Body of pancreas (tissue), 4 donors: ENCODE data around the gene GNB1. TPM values are rescaled to one million over a fixed set of nuclear protein-coding genes. Genes with fewer than 3 reads are reported as not detected.

ENCODE experiments used
- ATAC-seq: fragments of 150-250 bp; one replicate; pipeline ENCODE4 v1.9.1; 2016
- DNase-seq, 4 donors: peaks; one replicate each; pipeline ENCODE4 v3.0.0-alpha.2; 2019
- H3K27ac ChIP-seq, 4 donors: fragments of 200-600 bp; sonication (generic); 1 replicate in 3 of 4; 2 replicates in 1 of 4; pipeline versions ENCODE4 v1.5.1 to v1.6.1; 2016 to 2019; ENCODE audit warnings: mild to moderate bottlenecking in 1 of 4, mixed read lengths in 1 of 4, moderate library complexity in 1 of 4
- H3K27me3 ChIP-seq, 2 donors: fragments of 200-600 bp; sonication (generic); one replicate each; pipeline ENCODE4 v1.6.0; 2016; ENCODE audit warnings: mild to moderate bottlenecking in 1 of 2
- H3K36me3 ChIP-seq, 2 donors: fragments of 200-600 bp; sonication (generic); replicated peaks in 1 of 2; 2 replicates each; pipeline ENCODE4 v1.5.1; 2016; ENCODE audit warnings: low read depth in 2 of 2; ENCODE audit not compliant: insufficient read depth in 1 of 2
- H3K4me1 ChIP-seq: fragments of 200-600 bp; sonication (generic); one replicate; pipeline ENCODE4 v1.6.0; 2016
- H3K4me3 ChIP-seq, 2 donors: fragments of 200-600 bp; sonication (generic); 1 replicate in 1 of 2; 2 replicates in 1 of 2; pipeline ENCODE4 v1.5.1; 2016 to 2019
- H3K9me3 ChIP-seq, 3 donors: fragments of 200-600 bp; sonication (generic); 1 replicate in 2 of 3; 2 replicates in 1 of 3; pipeline ENCODE4 v1.5.1; 2016
- CTCF ChIP-seq, 7 experiments: fragments of 450-650 bp in 4 of 7; fragments of 200-600 bp in 3 of 7; sonication (generic) in 3 of 7; IDR thresholded peaks; one replicate each; pipeline ENCODE4 v1.5.1; 2016 to 2019; ENCODE audit warnings: antibody characterized with exemption in 7 of 7
- POLR2A ChIP-seq, 3 donors: fragments of 450-650 bp; IDR thresholded peaks; one replicate each; pipeline ENCODE4 v1.6.1; 2016; ENCODE audit warnings: antibody characterized with exemption in 3 of 3, mild to moderate bottlenecking in 2 of 3
- WGBS, 2 donors: methylation state at CpG; one replicate each; pipeline ENCODE4 v1.1.5; 2017; 5-methylcytosine and 5-hydroxymethylcytosine counted together
- intact Hi-C: fragments of 100-400 bp; cut with DNase I; formaldehyde crosslinking; loops from one replicate; pipeline ENCODE4 v1.15.1; 2023
- total RNA-seq, 2 donors: library from RNA; depleted of rRNA; stranded (reverse); fragments of >200 nt; gene quantifications; one replicate each; pipeline ENCODE4 v1.1.0, GENCODE V29; 2016

GNB1 gene
- total RNA-seq, 2 donors from 2014 or later, result 71.3 to 79.1 TPM

- no peak for TF ChIP-seq POLR2A (IDR thresholded peaks at IDR 0.05)
- no peaks in the 10 kb centered on the region for H3K9me3 ChIP-seq
- no peaks in the 10 kb centered on the region for H3K27me3 ChIP-seq
- intact Hi-C loops, result no loop called here
- ATAC-seq, result peak; percentile 3
- H3K36me3 ChIP-seq, result no peaks in the 10 kb centered on the region
- peaks cover 60% of the 10 kb centered on the region for H3K4me1 ChIP-seq
- peak overlapping the region; percentile 1 to 16 for H3K4me3 ChIP-seq
- peak overlapping the region; percentile 81 to 96 (median 93) for H3K27ac ChIP-seq
- DNase-seq, result peak in 2 of 4 donors; percentile 72 to 77
- 12 to 18% methylated on average over 14 to 46 of the region's 46 CpGs for WGBS, 2 donors
Measured at GRCh38 chr1:1917995-1918900, 27.4 kb upstream of the GNB1 start.

- no peak for TF ChIP-seq CTCF (IDR thresholded peaks at IDR 0.05)
- TF ChIP-seq POLR2A (IDR thresholded peaks at IDR 0.05), result peak in 2 of 3 donors; percentile 15 to 44
- H3K27ac ChIP-seq, result peak overlapping the region; percentile 81 to 96 (median 93)
- intact Hi-C loops, result no loop called here
- H3K9me3 ChIP-seq, result no peaks in the 10 kb centered on the region
- no peaks in the 10 kb centered on the region for H3K36me3 ChIP-seq
- WGBS, 2 donors, result 31 to 34% methylated on average over 9 to 14 of the region's 14 CpGs
- no peak for ATAC-seq
- no peaks in the 10 kb centered on the region for H3K27me3 ChIP-seq
- peak overlapping the region in 1 of 2 donors; percentile 1 for H3K4me3 ChIP-seq
- peaks cover 60% of the 10 kb centered on the region for H3K4me1 ChIP-seq
- peak; percentile 52 to 68 (median 64) for DNase-seq
Measured at GRCh38 chr1:1917304-1917976, 26.6 kb upstream of the GNB1 start.

GRCh38 chr1:1916851-1917251, 26.0 kb upstream of the GNB1 start:
- TF ChIP-seq POLR2A (IDR thresholded peaks at IDR 0.05) (no peak), CTCF (IDR thresholded peaks at IDR 0.05) (no peak)
- WGBS, 2 donors, result 40 to 66% methylated on average over 14 to 16 of the region's 19 CpGs
- Histone ChIP-seq H3K9me3 (no peaks in the 10 kb centered on the region), H3K27ac (peak overlapping the region; percentile 81 to 96 (median 93)), H3K4me3 (no peak overlapping the region), H3K4me1 (peaks cover 60% of the 10 kb centered on the region), H3K36me3 (no peaks in the 10 kb centered on the region), H3K27me3 (no peaks in the 10 kb centered on the region)
- ATAC-seq (no peak), DNase-seq (peak in 3 of 4 donors; percentile 40 to 42 (median 42))
- intact Hi-C loops, result no loop called here

- Histone ChIP-seq H3K4me1 (peaks cover 60% of the 10 kb centered on the region), H3K36me3 (no peaks in the 10 kb centered on the region), H3K27ac (peak overlapping the region; percentile 81 to 96 (median 93)), H3K9me3 (no peaks in the 10 kb centered on the region), H3K4me3 (no peak overlapping the region), H3K27me3 (no peaks in the 10 kb centered on the region)
- 38 to 41% methylated on average over 14 to 23 of the region's 23 CpGs for WGBS, 2 donors
- peak; percentile 92 to 96 (median 93) for DNase-seq
- ATAC-seq, result peak; percentile 55
- TF ChIP-seq POLR2A (IDR thresholded peaks at IDR 0.05), result peak; percentile 71 to 90 (median 82)
- no peak for TF ChIP-seq CTCF (IDR thresholded peaks at IDR 0.05)
- intact Hi-C loops, result no loop called here
Measured at GRCh38 chr1:1915911-1916840, 25.3 kb upstream of the GNB1 start.
